ENCODE data around the gene SH2D6.

SH2D6 gene

GRCh38 chr2:85397925-85398331, 20.6 kb upstream of the SH2D6 start:
- H3K36me3 ChIP-seq (ENCODE audit: control insufficient read depth, insufficient read depth, low read length), result no peaks in the 10 kb centered on the region
- H3K9me3 ChIP-seq (ENCODE audit: control insufficient read depth, low read length), result no peaks in the 10 kb centered on the region
- H3K27me3 ChIP-seq (ENCODE audit: control insufficient read depth, insufficient read depth, low read length, poor library complexity, severe bottlenecking), result no peaks in the 10 kb centered on the region
- 91 to 93% methylated on average over 4 of the region's 4 CpGs for WGBS, 2 experiments
- no peak overlapping the region for H3K4me3 ChIP-seq (ENCODE audit: insufficient read depth, low read depth, low read length)
- no peak overlapping the region for H3K27ac ChIP-seq (ENCODE audit: insufficient read depth, low read depth, low read length, poor library complexity, severe bottlenecking)
- H3K4me1 ChIP-seq (ENCODE audit: control insufficient read depth, insufficient read depth, low read length), result no peaks in the 10 kb centered on the region

DNA sequence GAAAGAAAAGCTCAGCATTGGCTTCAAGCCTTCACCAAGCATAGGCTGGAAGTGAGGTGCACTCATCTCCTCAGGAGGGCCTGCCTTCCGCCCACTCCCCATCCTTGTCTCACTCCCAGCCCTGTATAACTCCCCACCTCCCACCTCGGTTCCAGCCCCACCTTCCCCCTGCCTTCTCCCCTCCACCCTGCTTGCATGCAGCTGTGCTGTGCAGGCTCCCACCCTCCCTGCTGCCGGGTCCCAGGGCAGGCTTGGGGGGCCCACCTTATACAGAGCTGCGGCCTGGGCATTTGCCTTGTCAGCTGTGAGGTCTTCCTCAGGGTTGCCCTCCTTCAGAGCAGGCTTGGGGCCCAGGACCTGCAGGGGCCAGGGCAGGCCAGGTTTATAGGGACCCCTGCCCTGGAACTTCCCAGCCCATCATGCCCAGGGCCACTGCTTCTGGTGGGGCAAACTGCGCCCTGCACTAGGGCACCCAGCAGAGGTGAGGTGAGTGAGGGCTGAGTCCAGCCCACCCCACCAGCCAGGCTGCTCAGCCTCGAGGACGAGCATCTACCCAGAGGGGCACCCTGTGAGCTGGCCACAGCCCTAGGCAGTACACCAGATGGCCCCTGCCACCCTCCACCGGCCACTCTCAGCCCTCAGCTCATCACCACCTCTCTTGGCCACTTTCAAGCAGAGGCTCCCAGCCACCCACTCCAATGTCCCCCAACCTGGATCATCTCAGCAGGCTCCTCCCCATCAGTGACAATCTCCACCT, 19.9 kb upstream of the SH2D6 start:
- no peaks in the 10 kb centered on the region for H3K27me3 ChIP-seq (ENCODE audit: control insufficient read depth, insufficient read depth, low read length, poor library complexity, severe bottlenecking)
- no peaks in the 10 kb centered on the region for H3K9me3 ChIP-seq (ENCODE audit: control insufficient read depth, low read length)
- no peak overlapping the region for H3K27ac ChIP-seq (ENCODE audit: insufficient read depth, low read depth, low read length, poor library complexity, severe bottlenecking)
- no peaks in the 10 kb centered on the region for H3K4me1 ChIP-seq (ENCODE audit: control insufficient read depth, insufficient read depth, low read length)
- no peak overlapping the region for H3K4me3 ChIP-seq (ENCODE audit: insufficient read depth, low read depth, low read length)
- no peaks in the 10 kb centered on the region for H3K36me3 ChIP-seq (ENCODE audit: control insufficient read depth, insufficient read depth, low read length)
- 89 to 92% methylated on average over 8 of the region's 8 CpGs for WGBS, 2 experiments

- Histone ChIP-seq H3K27me3 (ENCODE audit: control insufficient read depth, insufficient read depth, low read length, poor library complexity, severe bottlenecking) (no peaks in the 10 kb centered on the region), H3K9me3 (ENCODE audit: control insufficient read depth, low read length) (no peaks in the 10 kb centered on the region), H3K27ac (ENCODE audit: insufficient read depth, low read depth, low read length, poor library complexity, severe bottlenecking) (no peak overlapping the region), H3K4me3 (ENCODE audit: insufficient read depth, low read depth, low read length) (no peak overlapping the region), H3K4me1 (ENCODE audit: control insufficient read depth, insufficient read depth, low read length) (no peaks in the 10 kb centered on the region), H3K36me3 (ENCODE audit: control insufficient read depth, insufficient read depth, low read length) (no peaks in the 10 kb centered on the region)
- 90 to 93% methylated on average over 8 of the region's 8 CpGs for WGBS, 2 experiments
Observed at GRCh38 chr2:85399183-85399455, 19.4 kb upstream of the SH2D6 start.

DNA sequence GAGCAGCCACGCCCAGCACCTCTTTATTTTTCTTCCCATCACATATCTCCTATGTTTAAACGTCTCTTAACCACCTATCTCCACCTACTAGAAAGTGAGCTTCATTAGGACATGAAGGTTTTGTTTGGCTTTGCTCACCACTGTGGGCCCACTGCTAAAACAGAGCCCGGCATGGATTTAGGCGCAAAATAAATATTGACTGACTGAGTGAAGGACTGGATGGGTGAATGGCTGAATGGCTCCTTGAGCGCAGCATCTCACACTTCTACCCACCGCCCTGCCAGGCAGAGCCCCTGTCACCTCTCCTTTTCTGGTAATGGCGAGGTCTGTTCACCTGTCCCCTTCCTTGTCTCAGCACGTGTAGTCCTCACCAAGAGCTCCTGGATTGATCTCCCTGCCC, 18.5 kb upstream of the SH2D6 start:
- Histone ChIP-seq H3K36me3 (ENCODE audit: control insufficient read depth, insufficient read depth, low read length) (no peaks in the 10 kb centered on the region), H3K9me3 (ENCODE audit: control insufficient read depth, low read length) (no peaks in the 10 kb centered on the region), H3K4me1 (ENCODE audit: control insufficient read depth, insufficient read depth, low read length) (no peaks in the 10 kb centered on the region), H3K27ac (ENCODE audit: insufficient read depth, low read depth, low read length, poor library complexity, severe bottlenecking) (no peak overlapping the region), H3K27me3 (ENCODE audit: control insufficient read depth, insufficient read depth, low read length, poor library complexity, severe bottlenecking) (no peaks in the 10 kb centered on the region), H3K4me3 (ENCODE audit: insufficient read depth, low read depth, low read length) (no peak overlapping the region)
- 93 to 95% methylated on average over 8 of the region's 8 CpGs for WGBS, 2 experiments

DNA sequence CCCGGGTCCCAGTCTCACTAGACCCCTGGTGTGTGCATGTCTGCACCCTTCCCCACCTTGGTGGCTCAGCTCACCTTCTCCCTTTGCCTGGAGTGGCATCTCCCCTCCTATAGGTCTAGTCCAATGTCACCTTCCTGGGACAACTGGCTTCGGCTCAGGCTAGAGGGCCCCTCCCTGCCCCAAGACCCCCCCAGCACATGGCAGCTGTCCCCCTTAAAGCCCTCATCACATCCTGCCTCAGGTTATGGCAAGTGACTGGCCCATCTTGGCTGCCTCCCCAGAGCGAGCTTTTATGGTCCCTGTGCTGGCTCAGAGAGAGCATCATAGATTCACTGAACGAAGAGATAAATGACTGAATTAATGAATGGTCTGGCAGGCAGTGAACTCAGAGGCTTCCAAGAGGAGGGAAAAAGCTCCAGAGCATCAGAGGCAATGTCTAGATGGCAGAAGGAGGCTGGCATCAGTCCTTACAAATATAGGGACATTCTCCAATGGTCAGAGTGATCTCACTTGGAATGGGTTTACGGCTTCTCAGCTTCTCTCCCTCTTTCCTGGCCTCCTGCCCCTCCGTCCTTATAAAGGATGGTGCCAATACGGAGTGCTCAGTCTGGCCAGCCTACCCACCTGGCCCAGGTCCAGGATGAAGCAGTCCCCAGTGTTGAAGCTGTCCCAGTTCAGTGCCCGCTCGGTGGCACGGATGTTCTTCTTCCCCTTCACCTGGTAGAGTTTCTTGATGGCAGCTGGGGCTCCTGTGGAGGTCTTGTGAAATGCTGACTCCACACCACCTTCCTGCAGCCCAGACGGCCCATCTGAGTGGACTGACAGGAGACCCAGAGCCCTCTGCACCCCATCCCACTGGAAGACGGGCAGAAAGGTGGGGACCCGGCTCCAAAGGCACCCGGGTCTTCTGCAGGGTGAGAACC, 17.7 kb upstream of the SH2D6 start:
- no peaks in the 10 kb centered on the region for H3K27me3 ChIP-seq (ENCODE audit: control insufficient read depth, insufficient read depth, low read length, poor library complexity, severe bottlenecking)

DNA sequence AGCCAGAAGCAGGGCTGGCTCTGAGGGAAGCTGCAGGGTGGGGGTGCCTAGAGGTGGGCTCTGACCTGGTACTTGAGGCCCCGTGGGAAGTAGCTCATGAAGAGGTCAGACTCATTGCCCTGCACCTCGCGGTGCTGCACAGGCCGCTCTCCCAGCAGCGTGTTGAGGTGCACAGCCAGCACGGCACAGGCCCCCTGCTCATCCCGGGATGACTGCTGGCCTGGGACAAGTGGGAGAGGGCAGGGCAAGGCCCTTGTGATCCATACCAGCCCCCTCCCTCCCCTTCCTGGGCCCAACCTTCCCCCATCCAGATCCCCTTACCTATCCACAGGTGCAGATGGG, 17.1 kb upstream of the SH2D6 start:
- Histone ChIP-seq H3K9me3 (ENCODE audit: control insufficient read depth, low read length) (no peaks in the 10 kb centered on the region), H3K27ac (ENCODE audit: insufficient read depth, low read depth, low read length, poor library complexity, severe bottlenecking) (no peak overlapping the region), H3K4me3 (ENCODE audit: insufficient read depth, low read depth, low read length) (no peak overlapping the region), H3K36me3 (ENCODE audit: control insufficient read depth, insufficient read depth, low read length) (no peaks in the 10 kb centered on the region), H3K4me1 (ENCODE audit: control insufficient read depth, insufficient read depth, low read length) (no peaks in the 10 kb centered on the region), H3K27me3 (ENCODE audit: control insufficient read depth, insufficient read depth, low read length, poor library complexity, severe bottlenecking) (no peaks in the 10 kb centered on the region)
- 95 to 96% methylated on average over 7 of the region's 7 CpGs for WGBS, 2 experiments

More for the DNA sequence above, 17.7 kb upstream of the SH2D6 start:
- no peaks in the 10 kb centered on the region for H3K4me1 ChIP-seq (ENCODE audit: control insufficient read depth, insufficient read depth, low read length)
- H3K4me3 ChIP-seq (ENCODE audit: insufficient read depth, low read depth, low read length), result no peak overlapping the region
- H3K27ac ChIP-seq (ENCODE audit: insufficient read depth, low read depth, low read length, poor library complexity, severe bottlenecking), result no peak overlapping the region
- no peaks in the 10 kb centered on the region for H3K9me3 ChIP-seq (ENCODE audit: control insufficient read depth, low read length)
- WGBS, 2 experiments, result 92 to 93% methylated on average over 14 of the region's 14 CpGs
- no peaks in the 10 kb centered on the region for H3K36me3 ChIP-seq (ENCODE audit: control insufficient read depth, insufficient read depth, low read length)

DNA sequence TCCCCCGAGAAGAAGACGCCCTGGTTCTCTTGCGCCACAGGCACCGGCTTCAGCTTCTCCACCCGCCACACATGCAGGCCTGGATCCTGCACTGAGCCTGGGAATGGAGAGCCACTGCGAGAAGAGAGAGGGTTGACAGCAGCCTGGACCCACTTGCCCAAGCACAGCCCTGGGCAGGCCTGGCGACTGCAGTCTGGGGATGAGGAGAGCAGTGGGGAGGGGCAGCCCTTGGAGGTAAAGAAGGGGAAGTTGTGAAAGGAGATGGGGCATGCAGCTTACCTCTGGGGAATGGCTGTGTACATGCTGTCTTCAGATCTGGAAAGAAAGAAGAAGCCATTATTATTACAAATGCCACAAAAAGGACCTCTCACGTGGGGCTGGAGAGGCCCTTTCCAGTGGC, 16.7 kb upstream of the SH2D6 start:
- Histone ChIP-seq H3K36me3 (ENCODE audit: control insufficient read depth, insufficient read depth, low read length) (no peaks in the 10 kb centered on the region), H3K27me3 (ENCODE audit: control insufficient read depth, insufficient read depth, low read length, poor library complexity, severe bottlenecking) (no peaks in the 10 kb centered on the region), H3K27ac (ENCODE audit: insufficient read depth, low read depth, low read length, poor library complexity, severe bottlenecking) (no peak overlapping the region), H3K4me1 (ENCODE audit: control insufficient read depth, insufficient read depth, low read length) (no peaks in the 10 kb centered on the region), H3K4me3 (ENCODE audit: insufficient read depth, low read depth, low read length) (no peak overlapping the region), H3K9me3 (ENCODE audit: control insufficient read depth, low read length) (no peaks in the 10 kb centered on the region)
- WGBS, 2 experiments, result 91 to 94% methylated on average over 8 of the region's 8 CpGs

- whole genome bisulfite sequencing, 2 experiments, result 81 to 83% methylated on average over 15 of the region's 15 CpGs
- Histone ChIP-seq H3K4me3 (ENCODE audit: insufficient read depth, low read depth, low read length) (no peak overlapping the region), H3K27me3 (ENCODE audit: control insufficient read depth, insufficient read depth, low read length, poor library complexity, severe bottlenecking) (no peaks in the 10 kb centered on the region), H3K36me3 (ENCODE audit: control insufficient read depth, insufficient read depth, low read length) (no peaks in the 10 kb centered on the region), H3K9me3 (ENCODE audit: control insufficient read depth, low read length) (no peaks in the 10 kb centered on the region), H3K4me1 (ENCODE audit: control insufficient read depth, insufficient read depth, low read length) (no peaks in the 10 kb centered on the region), H3K27ac (ENCODE audit: insufficient read depth, low read depth, low read length, poor library complexity, severe bottlenecking) (no peak overlapping the region)
Observed at GRCh38 chr2:85405201-85406059, 13.1 kb upstream of the SH2D6 start.

DNA sequence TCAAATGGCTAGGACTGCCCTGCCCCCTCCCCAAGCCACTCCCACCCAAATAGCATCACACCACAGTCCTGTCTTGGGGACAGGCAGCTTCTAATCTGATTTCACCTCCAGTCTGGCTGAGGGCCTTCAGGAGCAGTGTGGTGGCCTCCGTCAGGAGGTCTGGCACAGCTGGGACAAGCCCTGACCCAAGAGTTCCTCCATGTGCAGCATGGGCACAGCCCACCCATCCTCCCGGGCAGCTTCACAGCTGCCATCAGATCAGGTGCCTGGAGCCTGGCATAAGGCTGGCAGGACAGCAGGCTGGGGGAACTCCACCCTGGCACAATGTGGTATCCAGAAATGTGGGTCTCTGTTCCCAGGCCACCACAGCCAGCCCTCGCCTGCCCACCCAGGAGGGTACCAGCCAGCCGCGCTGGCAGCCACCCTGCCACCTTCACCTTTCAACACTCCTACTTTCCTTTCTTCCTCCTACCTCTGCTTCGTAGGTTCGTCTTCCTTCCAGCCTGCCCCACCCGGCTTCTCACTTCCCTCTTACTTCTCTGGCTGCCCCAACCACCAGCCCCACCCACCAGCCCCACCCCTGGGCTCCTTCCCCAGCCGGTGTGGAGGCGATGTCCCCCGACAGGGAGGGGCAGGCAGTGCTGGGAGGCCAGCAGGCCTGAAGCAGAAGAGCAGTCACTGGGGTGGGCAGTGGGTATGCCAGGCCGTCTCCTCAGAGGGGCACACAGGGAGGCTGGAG, 8.5 kb upstream of the SH2D6 start, which contains the start of gene CAPG:
TSS of gene CAPG (minus strand) at position 522 of the 739 bp plus-strand sequence. CDS start 8,221 bp downstream, outside the sequence.
- Histone ChIP-seq H3K27ac (ENCODE audit: insufficient read depth, low read depth, low read length, poor library complexity, severe bottlenecking) (no peak within 1 kb of the TSS), H3K36me3 (ENCODE audit: control insufficient read depth, insufficient read depth, low read length) (no peaks in the 10 kb centered on the region)
- 63 to 66% methylated on average over 12 of the region's 12 CpGs for WGBS, 2 experiments

More for the DNA sequence above, 8.5 kb upstream of the SH2D6 start, which contains the start of gene CAPG:
- H3K4me3 ChIP-seq (ENCODE audit: insufficient read depth, low read depth, low read length), result no peak within 1 kb of the TSS
- H3K9me3 ChIP-seq (ENCODE audit: control insufficient read depth, low read length), result no peaks in the 10 kb centered on the region
- H3K27me3 ChIP-seq (ENCODE audit: control insufficient read depth, insufficient read depth, low read length, poor library complexity, severe bottlenecking), result peaks cover 18% of the 10 kb centered on the region
- peaks cover 5% of the 10 kb centered on the region for H3K4me1 ChIP-seq (ENCODE audit: control insufficient read depth, insufficient read depth, low read length)
